Measurements from ENCODE around the gene ETV1. TPM values are rescaled to one million over a fixed set of nuclear protein-coding genes. Genes with fewer than 3 reads are reported as not detected.

Gene ETV1
- total and polyA plus RNA-seq, 3 donors from 2014 or later, result 11.4 to 16.4 (median 13.9) TPM

DNA sequence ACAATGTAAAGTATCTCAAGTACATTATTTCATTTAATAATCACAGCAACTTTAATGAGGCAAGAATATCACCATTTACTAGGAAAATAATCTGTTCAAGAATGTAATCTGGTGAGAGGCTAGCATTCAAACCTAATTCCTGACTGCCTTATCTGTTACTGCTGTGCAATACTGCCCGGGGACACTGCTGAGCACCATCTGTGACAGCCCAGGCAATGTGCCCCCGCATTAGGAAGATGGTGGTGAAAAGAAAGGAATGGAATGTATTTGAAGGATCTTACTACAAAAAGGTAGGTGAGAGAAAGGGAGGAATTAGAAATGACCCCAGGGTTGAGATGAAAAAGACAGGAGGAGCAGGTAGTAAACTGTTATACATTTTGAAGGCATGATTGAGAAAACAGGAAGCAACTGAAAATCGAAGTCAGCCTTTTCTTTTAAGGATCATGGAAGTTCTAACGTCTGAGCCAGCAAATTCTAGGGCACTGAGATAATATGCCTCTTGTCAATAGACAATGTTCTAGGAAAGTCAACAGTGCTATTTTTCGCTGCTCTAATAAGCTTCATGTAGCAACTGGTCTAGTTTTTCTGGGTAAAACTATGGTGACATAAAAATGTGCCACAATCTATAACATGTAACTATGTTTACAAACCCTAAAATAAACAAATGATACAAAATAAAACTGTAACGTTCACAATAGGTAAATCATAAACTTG lies 90.4 kb downstream of the ETV1 start:
- H3K27me3 ChIP-seq, result no peaks in the 10 kb centered on the region

DNA sequence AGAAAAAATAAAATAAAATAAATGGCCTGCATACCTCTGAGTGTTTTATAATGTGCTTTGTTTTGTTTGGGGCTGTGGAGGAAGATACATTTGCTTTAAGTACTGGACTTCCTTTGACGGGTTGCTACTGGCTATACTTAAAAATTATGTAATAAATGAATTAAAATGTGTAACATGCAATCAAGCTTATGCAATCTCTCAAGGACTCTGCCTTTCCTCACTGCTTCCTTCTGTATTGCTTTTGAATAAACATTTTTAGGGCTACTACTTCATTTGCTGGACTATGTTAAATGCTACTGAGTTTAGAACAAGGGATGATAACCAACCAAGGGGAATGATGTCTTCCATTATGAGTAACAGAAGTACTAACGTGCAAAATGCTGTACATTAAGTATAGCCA lies 91.6 kb downstream of the ETV1 start:
- H3K4me3 ChIP-seq, result no peak overlapping the region
- H3K27ac ChIP-seq, result no peak overlapping the region
- no peaks in the 10 kb centered on the region for H3K27me3 ChIP-seq
- TF ChIP-seq, protein P1, sequence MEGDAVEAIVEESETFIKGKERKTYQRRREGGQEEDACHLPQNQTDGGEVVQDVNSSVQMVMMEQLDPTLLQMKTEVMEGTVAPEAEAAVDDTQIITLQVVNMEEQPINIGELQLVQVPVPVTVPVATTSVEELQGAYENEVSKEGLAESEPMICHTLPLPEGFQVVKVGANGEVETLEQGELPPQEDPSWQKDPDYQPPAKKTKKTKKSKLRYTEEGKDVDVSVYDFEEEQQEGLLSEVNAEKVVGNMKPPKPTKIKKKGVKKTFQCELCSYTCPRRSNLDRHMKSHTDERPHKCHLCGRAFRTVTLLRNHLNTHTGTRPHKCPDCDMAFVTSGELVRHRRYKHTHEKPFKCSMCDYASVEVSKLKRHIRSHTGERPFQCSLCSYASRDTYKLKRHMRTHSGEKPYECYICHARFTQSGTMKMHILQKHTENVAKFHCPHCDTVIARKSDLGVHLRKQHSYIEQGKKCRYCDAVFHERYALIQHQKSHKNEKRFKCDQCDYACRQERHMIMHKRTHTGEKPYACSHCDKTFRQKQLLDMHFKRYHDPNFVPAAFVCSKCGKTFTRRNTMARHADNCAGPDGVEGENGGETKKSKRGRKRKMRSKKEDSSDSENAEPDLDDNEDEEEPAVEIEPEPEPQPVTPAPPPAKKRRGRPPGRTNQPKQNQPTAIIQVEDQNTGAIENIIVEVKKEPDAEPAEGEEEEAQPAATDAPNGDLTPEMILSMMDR (IDR thresholded peaks at IDR 0.05), result no peak
- no peak for TF ChIP-seq POLR2A (IDR thresholded peaks at IDR 0.05)
- 68% methylated on average over 2 of the region's 2 CpGs for WGBS, 2 donors
- no peaks in the 10 kb centered on the region for H3K9me3 ChIP-seq
- intact Hi-C loops (cut with DNase I; ENCODE audit: low total_unique reads), result no loop called here
- no peaks in the 10 kb centered on the region for H3K36me3 ChIP-seq (ENCODE audit: low read depth, missing control alignments)
- DNase-seq, result no peak
- H3K4me1 ChIP-seq, result peaks cover 5% of the 10 kb centered on the region

More for the DNA sequence above, 90.4 kb downstream of the ETV1 start:
- Histone ChIP-seq H3K4me1 (peaks cover 5% of the 10 kb centered on the region), H3K4me3 (no peak overlapping the region), H3K9me3 (no peaks in the 10 kb centered on the region), H3K27ac (peak overlapping the region in 1 of 2 donors; percentile 50), H3K36me3 (ENCODE audit: low read depth, missing control alignments) (no peaks in the 10 kb centered on the region)
- no peak for TF ChIP-seq POLR2A (IDR thresholded peaks at IDR 0.05)
- TF ChIP-seq, protein P1 (IDR thresholded peaks at IDR 0.05), result no peak
- intact Hi-C loops (cut with DNase I; ENCODE audit: low total_unique reads), result no loop called here
- 45 to 47% methylated on average over 6 of the region's 6 CpGs for WGBS, 2 donors
- DNase-seq, result peak; percentile 18

DNA sequence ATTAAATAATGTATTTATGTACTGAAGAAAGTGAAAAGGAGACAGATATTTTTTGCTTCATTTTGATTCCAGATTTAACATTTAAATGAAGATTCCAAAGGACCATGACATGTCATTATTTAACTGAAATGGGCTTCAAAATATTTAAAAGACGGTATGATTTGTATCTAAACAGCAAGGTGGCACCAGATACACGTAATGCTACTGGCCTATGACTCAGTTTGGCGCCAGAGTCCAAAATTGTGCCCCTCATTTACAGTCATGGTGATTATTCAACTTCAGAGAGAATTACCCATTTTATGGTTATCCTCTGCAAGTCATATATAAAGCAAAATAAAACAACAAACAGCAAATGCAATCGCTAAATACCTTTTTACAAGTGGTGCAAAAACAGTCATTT lies 94.5 kb downstream of the ETV1 start:
- no peak overlapping the region for H3K27ac ChIP-seq
- no peak for DNase-seq
- H3K4me3 ChIP-seq, result no peak overlapping the region
- 89% methylated on average over 4 of the region's 4 CpGs for WGBS, 2 donors
- no peak for TF ChIP-seq POLR2A (IDR thresholded peaks at IDR 0.05)
- TF ChIP-seq, protein P1 (IDR thresholded peaks at IDR 0.05), result no peak
- no peaks in the 10 kb centered on the region for H3K36me3 ChIP-seq (ENCODE audit: low read depth, missing control alignments)
- peaks cover 5% of the 10 kb centered on the region for H3K4me1 ChIP-seq
- intact Hi-C loops (cut with DNase I; ENCODE audit: low total_unique reads), result no loop called here
- H3K9me3 ChIP-seq, result no peaks in the 10 kb centered on the region
- no peaks in the 10 kb centered on the region for H3K27me3 ChIP-seq

DNA sequence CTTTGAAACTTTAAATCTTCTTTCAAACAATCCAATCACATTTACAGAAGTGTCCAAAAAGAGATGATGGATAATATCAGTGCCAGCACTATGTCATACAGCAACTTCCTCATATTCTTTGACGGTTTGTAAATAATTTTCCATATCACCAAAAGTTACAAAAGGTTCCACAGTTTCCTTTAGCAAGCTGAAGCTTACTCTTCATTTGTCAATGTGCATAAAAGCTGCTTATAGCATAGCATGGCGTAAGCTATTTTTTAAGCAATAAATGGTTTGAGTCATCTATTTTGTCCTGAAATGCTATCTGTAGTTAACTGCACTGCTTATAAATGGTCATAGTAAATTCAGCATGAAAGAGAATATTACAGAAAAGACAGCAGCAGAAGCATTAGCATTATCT lies 95.1 kb downstream of the ETV1 start:
- Histone ChIP-seq H3K4me3 (no peak overlapping the region), H3K9me3 (no peaks in the 10 kb centered on the region), H3K27me3 (no peaks in the 10 kb centered on the region), H3K27ac (no peak overlapping the region), H3K36me3 (ENCODE audit: low read depth, missing control alignments) (no peaks in the 10 kb centered on the region), H3K4me1 (peaks cover 5% of the 10 kb centered on the region)
- no peak for DNase-seq
- TF ChIP-seq POLR2A (IDR thresholded peaks at IDR 0.05), result no peak
- TF ChIP-seq, protein P1 (IDR thresholded peaks at IDR 0.05), result no peak
- WGBS, 2 donors, result 90 to 96% methylated on average over 2 of the region's 2 CpGs
- intact Hi-C loops (cut with DNase I; ENCODE audit: low total_unique reads), result no loop called here

DNA sequence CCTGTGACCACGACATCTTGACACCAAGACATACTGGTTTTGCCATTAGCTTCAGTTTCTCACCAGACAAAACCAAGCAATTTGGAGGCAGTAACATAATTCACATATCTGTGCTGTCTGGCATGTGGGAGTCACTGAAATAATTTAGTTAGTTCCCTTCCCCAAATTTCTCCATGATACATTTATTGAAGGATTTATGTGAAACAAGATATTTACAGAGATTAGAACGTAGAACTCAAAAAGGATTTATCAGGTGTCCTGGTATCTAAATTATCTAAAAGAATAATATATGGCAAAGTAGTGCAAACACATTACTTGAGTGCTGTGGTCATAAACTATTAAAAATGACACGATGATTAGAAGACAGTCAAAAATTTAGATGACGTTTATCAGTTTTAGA lies 98.7 kb downstream of the ETV1 start:
- Histone ChIP-seq H3K4me1 (no peaks in the 10 kb centered on the region), H3K27ac (no peak overlapping the region), H3K4me3 (no peak overlapping the region), H3K9me3 (no peaks in the 10 kb centered on the region), H3K36me3 (ENCODE audit: low read depth, missing control alignments) (no peaks in the 10 kb centered on the region), H3K27me3 (no peaks in the 10 kb centered on the region)
- intact Hi-C loops (cut with DNase I; ENCODE audit: low total_unique reads), result no loop called here
- DNase-seq, result no peak
- TF ChIP-seq, protein P1 (IDR thresholded peaks at IDR 0.05), result no peak
- TF ChIP-seq POLR2A (IDR thresholded peaks at IDR 0.05), result no peak
- 61% methylated on average over 4 of the region's 4 CpGs for WGBS, 2 donors
